Measurements from ENCODE around the gene METTL9. TPM values are rescaled to one million over a fixed set of nuclear protein-coding genes. Genes with fewer than 3 reads are reported as not detected.
A peak's percentile ranks its signal among the peaks of the same experiment; 100 is the strongest.

METTL9 gene
- total and polyA plus RNA-seq, 2 of the 13 experiments (the other 11 are each of a cell fraction or from before 2014, with no cell fraction given), result 123 to 204 TPM

- TF ChIP-seq MAX (IDR thresholded peaks at IDR 0.05), result peak; percentile 64; the same call in 1 of the 2 replicates
- TF ChIP-seq NR2F2 (IDR thresholded peaks at IDR 0.05; ENCODE audit: borderline replicate concordance, low read depth), result peak; percentile 74
- TF ChIP-seq HOXA5 (CRISPR knock-in tag; IDR thresholded peaks at IDR 0.05), result no peak
- TF ChIP-seq ZNF30 (CRISPR knock-in tag; IDR thresholded peaks at IDR 0.05), result no peak
- TF ChIP-seq GATAD2A (CRISPR knock-in tag; IDR thresholded peaks at IDR 0.05), result peak; percentile 81
- no peak for TF ChIP-seq MAFF (IDR thresholded peaks at IDR 0.05; ENCODE audit: low read depth, low read length)
- TF ChIP-seq SIN3A (IDR thresholded peaks at IDR 0.05; ENCODE audit: borderline replicate concordance, low read depth, low read length), result no peak
- peak; percentile 81 for TF ChIP-seq TCF7L2 (IDR thresholded peaks at IDR 0.05; ENCODE audit: low read depth, low read length)
- TF ChIP-seq SALL1 (CRISPR knock-in tag; IDR thresholded peaks at IDR 0.05), result peak; percentile 43; the same call in 1 of the 2 replicates
- peak; percentile 84 for TF ChIP-seq GFI1 (CRISPR knock-in tag; IDR thresholded peaks at IDR 0.05; ENCODE audit: borderline replicate concordance)
- TF ChIP-seq YY1 (IDR thresholded peaks at IDR 0.05; ENCODE audit: insufficient read depth, insufficient replicate concordance, low read depth, low read length), result no peak
- TF ChIP-seq ZBTB21 (CRISPR knock-in tag; IDR thresholded peaks at IDR 0.05), result no peak
- peak; percentile 59; the same call in 1 of the 2 replicates for TF ChIP-seq ELF3 (CRISPR knock-in tag; IDR thresholded peaks at IDR 0.05)
- peak; percentile 73 for TF ChIP-seq BCL6 (CRISPR knock-in tag; IDR thresholded peaks at IDR 0.05)
- peak; percentile 91 to 93; a peak in 3 of 4 replicates for TF ChIP-seq EP300 (IDR thresholded peaks at IDR 0.05; ENCODE audit: low read depth in 2 of 2, low read length in 2 of 2)
- peak; percentile 91 for TF ChIP-seq EP300 (CRISPR knock-in tag; IDR thresholded peaks at IDR 0.05; ENCODE audit: borderline replicate concordance)
- TF ChIP-seq RFX1 (IDR thresholded peaks at IDR 0.05), result no peak
- peak; percentile 82 for TF ChIP-seq ZBTB33 (CRISPR knock-in tag; IDR thresholded peaks at IDR 0.05)
- peak; percentile 95 for TF ChIP-seq RARA (CRISPR knock-in tag; IDR thresholded peaks at IDR 0.05)
- 0 out of 2 replicates have a peak, but pooled peaks have one; percentile 24 for TF ChIP-seq ZNF792 (CRISPR knock-in tag; IDR thresholded peaks at IDR 0.05)
- TF ChIP-seq REST (IDR thresholded peaks at IDR 0.05; ENCODE audit: borderline replicate concordance in 1 of 2, low read depth in 1 of 2, low read length in 2 of 2), result peak in 1 of 2 experiments; percentile 48; a peak in 1 of 4 replicates
- peak; percentile 90 for TF ChIP-seq ZKSCAN1 (IDR thresholded peaks at IDR 0.05; ENCODE audit: low read length)
- TF ChIP-seq RBFOX2 (IDR thresholded peaks at IDR 0.05; ENCODE audit: low read depth, low read length), result no peak
- TF ChIP-seq RAD21 (CRISPR knock-in tag; IDR thresholded peaks at IDR 0.05), result peak; percentile 38; the same call in 1 of the 2 replicates
- peak; percentile 87 for TF ChIP-seq NR2F6 (IDR thresholded peaks at IDR 0.05)
- TF ChIP-seq NR2F6 (CRISPR knock-in tag; IDR thresholded peaks at IDR 0.05), result peak; percentile 75; the same call in 1 of the 2 replicates
- TF ChIP-seq SMC3 (IDR thresholded peaks at IDR 0.05; ENCODE audit: low read length), result peak; percentile 56; the same call in 1 of the 2 replicates
- peak; percentile 43 for TF ChIP-seq SKI (IDR thresholded peaks at IDR 0.05; ENCODE audit: partially characterized antibody)
- TF ChIP-seq ZNF766 (CRISPR knock-in tag; IDR thresholded peaks at IDR 0.05; ENCODE audit: borderline replicate concordance), result no peak
- peak; percentile 17; the same call in 1 of the 2 replicates for TF ChIP-seq SRF (IDR thresholded peaks at IDR 0.05; ENCODE audit: low read depth, low read length)
- TF ChIP-seq IKZF1 (IDR thresholded peaks at IDR 0.05), result no peak
Observed at GRCh38 chr16:21638573-21638975, 39.2 kb downstream of the METTL9 start (continued).

Measured in HepG2 (cell line).